D721Med (cell line): ENCODE data around the gene CDH5.

ENCODE experiments used
- DNase-seq: peaks from one replicate; pipeline ENCODE4 v3.0.0; 2011; ENCODE audit warnings: low spot score; ENCODE audit not compliant: insufficient read length
- FAIRE-seq: peaks from 2 replicates; lab custom pipeline; 2011; peaks lifted over from hg19 to GRCh38; lab: Jason Lieb, UNC
- TF ChIP-seq, protein P1 (sequence below): IDR thresholded peaks from 2 replicates; pipeline ENCODE4 v1.5.1; 2012; ENCODE audit warnings: mild to moderate bottlenecking, control low read depth; ENCODE audit not compliant: insufficient read depth; ENCODE audit errors: missing control alignments

Gene CDH5, protein sequence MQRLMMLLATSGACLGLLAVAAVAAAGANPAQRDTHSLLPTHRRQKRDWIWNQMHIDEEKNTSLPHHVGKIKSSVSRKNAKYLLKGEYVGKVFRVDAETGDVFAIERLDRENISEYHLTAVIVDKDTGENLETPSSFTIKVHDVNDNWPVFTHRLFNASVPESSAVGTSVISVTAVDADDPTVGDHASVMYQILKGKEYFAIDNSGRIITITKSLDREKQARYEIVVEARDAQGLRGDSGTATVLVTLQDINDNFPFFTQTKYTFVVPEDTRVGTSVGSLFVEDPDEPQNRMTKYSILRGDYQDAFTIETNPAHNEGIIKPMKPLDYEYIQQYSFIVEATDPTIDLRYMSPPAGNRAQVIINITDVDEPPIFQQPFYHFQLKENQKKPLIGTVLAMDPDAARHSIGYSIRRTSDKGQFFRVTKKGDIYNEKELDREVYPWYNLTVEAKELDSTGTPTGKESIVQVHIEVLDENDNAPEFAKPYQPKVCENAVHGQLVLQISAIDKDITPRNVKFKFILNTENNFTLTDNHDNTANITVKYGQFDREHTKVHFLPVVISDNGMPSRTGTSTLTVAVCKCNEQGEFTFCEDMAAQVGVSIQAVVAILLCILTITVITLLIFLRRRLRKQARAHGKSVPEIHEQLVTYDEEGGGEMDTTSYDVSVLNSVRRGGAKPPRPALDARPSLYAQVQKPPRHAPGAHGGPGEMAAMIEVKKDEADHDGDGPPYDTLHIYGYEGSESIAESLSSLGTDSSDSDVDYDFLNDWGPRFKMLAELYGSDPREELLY

DNA sequence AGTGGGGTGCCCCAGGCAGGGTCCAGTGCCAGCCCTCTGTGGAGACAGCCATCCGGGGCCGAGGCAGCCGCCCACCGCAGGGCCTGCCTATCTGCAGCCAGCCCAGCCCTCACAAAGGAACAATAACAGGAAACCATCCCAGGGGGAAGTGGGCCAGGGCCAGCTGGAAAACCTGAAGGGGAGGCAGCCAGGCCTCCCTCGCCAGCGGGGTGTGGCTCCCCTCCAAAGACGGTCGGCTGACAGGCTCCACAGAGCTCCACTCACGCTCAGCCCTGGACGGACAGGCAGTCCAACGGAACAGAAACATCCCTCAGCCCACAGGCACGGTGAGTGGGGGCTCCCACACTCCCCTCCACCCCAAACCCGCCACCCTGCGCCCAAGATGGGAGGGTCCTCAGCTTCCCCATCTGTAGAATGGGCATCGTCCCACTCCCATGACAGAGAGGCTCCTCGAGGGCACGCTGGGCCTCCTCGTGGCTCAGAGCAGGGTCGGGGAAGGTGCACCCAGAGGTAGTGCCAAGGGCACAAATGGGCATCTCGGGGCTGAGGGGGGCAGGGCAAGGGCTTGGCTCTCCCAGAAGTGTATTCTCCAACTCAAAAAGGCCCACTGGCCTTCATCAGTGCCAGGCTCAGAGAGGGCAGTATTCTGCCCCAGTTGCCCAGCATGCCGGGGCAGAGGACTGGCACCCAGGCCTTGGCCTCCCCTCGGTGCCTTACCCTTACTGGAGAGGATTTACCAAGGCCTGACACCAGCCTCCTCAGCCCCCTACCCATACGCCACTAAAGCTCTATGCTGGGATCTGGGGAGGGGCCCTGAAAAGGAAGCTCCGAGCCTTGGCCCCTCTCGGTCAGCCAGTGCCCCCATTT, at the start of gene CDH5:
Gene CDH5 (plus strand): TSS at position 259 of the 867 bp plus-strand sequence. CDS start 12,647 bp downstream, outside the sequence.
- FAIRE-seq = no peak
- DNase-seq = no peak
- TF ChIP-seq, protein P1, sequence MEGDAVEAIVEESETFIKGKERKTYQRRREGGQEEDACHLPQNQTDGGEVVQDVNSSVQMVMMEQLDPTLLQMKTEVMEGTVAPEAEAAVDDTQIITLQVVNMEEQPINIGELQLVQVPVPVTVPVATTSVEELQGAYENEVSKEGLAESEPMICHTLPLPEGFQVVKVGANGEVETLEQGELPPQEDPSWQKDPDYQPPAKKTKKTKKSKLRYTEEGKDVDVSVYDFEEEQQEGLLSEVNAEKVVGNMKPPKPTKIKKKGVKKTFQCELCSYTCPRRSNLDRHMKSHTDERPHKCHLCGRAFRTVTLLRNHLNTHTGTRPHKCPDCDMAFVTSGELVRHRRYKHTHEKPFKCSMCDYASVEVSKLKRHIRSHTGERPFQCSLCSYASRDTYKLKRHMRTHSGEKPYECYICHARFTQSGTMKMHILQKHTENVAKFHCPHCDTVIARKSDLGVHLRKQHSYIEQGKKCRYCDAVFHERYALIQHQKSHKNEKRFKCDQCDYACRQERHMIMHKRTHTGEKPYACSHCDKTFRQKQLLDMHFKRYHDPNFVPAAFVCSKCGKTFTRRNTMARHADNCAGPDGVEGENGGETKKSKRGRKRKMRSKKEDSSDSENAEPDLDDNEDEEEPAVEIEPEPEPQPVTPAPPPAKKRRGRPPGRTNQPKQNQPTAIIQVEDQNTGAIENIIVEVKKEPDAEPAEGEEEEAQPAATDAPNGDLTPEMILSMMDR = no peak

DNA sequence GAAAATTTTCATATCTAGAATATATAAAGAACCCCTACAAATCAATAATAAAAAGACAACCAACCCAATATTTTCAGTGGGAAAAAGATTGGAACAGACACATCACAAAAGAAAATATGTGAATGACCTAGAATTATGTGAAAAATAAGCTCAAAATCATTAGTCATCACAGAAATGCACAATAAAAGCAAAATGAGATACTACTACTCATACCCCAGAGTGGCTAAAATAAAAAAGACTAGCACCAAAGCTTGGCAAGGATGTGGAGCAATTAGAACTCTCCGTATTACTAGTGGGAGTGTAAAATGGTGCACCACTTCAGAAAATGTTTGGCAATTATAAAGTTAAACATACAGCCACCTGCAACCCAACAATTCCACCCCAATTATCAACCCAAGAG, 48.0 kb upstream of the CDH5 start:
- TF ChIP-seq, protein P1 = no peak
- FAIRE-seq (no peak), DNase-seq (no peak)

DNA sequence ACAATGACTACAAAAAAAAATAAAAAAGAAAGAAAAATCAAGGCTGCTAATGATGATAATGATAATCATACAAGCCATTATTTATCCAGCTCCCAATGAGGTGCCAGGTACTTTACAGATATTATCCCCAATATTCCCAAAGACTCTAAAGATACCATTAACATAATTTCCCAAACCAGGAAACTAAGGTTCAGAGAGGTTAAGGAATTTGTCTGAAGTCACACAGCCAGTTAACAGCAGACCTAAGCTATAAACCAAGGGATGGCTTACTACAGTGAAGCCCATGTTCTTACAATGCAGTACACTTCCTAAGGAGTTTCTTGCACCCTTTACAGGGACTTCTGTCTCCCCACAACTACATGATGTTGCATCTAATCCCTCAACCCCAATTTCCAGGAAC, 45.7 kb upstream of the CDH5 start:
- TF ChIP-seq, protein P1 = no peak
- DNase-seq = no peak
- no peak for FAIRE-seq

DNA sequence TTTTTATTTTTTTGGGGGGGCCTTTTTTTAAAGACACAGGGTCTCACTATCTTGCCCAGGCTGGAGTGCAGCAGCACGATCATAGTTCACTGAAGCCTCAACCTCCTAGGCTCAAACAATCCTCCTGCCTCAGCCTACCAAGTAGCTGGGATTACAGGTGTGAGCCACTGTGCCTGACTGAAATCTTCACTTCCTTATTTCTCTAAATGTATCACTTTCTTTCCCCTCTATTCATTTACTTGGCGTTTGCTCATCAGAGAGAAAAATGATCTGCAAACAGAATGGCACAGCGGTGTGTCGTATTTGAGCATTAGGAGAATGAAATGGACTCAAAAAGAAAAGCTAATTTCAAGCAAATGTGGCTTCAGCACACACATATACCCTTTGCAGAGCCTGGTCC, 44.3 kb upstream of the CDH5 start:
- DNase-seq = no peak
- no peak for FAIRE-seq
- TF ChIP-seq, protein P1 = no peak

DNA sequence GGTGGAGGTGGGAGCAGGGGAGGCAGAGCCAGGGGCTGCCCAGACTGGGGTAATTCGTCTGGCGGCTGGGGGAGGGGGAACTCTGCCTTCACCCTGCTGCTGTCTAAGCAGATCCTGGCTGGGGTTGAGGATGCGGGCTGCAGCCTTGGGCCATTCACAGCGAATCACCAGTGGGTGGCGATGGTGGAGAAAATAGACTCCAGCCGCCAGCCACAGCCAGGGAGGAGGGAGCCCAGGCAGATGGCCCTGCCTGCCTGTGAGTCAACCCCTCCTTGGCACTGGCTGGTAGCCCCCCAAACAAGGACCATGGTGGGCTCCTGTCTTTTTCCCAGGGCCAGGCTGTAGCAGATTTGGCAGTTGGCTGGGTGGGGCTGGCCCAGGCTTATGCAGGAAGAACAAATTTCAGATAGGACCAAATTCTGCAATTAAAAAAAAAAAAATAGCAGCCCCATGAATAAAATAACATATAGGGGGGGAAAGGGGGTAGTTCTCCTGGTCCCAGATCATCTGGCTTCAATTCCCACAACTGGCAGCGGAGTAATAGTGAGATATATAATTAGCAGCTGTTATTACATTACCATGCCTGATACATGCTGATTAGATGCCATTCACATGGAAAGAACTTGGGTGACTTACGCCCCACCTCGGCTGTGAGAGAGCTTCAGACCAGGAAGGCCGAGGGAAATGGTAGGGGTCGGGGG, 41.5 kb upstream of the CDH5 start:
- DNase-seq (no peak), FAIRE-seq (no peak)
- TF ChIP-seq, protein P1 = peak; percentile 1

DNA sequence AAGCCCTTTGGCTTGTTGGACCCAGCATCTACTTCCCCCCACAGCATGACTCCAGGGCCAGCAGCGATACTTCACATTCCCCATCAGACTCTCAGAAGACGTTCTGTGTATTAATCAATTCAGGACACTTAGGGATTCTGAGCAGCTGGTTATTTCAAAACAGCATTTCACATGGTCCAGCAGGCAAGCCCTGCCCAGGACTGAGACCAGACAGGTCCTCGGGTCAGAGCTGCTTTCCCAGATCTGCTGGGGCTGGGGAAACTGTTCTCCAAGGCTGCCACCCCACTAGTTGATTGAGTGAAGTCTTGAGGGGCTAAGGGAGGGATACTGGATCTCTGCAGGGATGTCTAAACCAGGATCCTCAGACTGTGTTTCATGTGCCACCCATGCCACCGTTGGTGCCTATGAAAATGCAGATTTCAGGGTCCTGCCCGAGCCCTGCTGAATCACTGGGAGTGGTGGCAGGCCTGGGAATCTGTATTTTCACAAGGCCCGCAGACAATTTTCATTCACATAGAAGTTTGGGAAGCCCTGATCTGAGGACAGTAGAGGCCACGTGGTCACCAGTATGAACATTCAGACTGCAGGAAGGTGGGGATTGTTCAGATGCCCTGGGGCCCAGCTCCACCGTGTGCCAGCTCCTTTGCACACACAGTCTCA, 40.6 kb upstream of the CDH5 start:
- no peak for DNase-seq
- FAIRE-seq = no peak
- TF ChIP-seq, protein P1 = no peak
